ENCODE results near the gene CCDC82.
"Not testable (repeated sequence)": the region's sequence is repeated elsewhere in the genome, so short reads cannot be mapped to it uniquely, and the experiment has no call there.

CCDC82 gene

DNA sequence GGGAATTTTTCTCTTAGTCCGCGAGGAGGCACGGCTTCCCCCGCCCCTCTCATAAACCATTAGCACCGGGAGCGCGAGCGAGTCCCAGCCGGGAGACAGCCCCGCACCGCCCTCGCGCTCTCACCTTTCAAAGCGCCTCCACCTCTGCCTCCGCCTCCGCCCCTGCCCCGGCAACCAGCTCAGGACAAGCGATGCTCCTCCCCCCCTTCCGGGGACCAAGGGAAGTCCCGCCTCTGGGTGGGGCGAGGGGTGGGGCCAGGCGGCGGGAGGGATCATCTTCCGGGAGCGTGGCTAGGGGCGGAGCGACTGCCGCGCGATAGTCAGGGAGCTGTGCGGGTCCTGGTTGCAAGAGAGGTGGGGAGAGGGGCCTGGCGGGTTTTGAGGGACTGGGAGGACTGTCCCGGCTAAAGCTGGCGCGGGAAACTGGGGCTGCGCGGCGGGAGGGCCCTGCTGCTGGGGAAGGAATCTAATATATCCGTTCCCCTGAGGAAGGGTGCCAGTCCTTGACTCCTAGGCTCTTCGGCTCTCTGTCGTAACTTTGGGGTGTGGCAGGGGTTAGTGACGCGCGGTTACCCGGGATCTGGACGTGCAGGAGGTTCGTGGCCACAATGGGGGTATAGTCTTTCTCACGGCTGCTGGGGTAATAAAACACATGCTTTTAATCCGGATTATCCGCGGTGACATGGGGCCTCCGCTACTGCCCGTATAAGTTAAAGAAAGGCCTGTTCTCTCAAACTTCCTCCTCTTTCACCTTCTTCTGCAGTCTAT lies at the start of gene CCDC82, which contains the start of gene JRKL:
Gene CCDC82 (minus strand): TSS at position 193 of the 768 bp plus-strand sequence. CDS start 5,165 bp downstream, outside the sequence.
Gene JRKL (plus strand): TSS at position 294 of the 768 bp plus-strand sequence. CDS start 637 bp downstream, outside the sequence.
- in situ Hi-C loops (cut with HindIII; ENCODE audit: low sequenced_read_pairs): loop anchor here (25.0 kb wide), 1 partner anchor 553 kb away; no protein-coding TSS in a partner anchor

- in situ Hi-C loops (cut with HindIII; ENCODE audit: low sequenced_read_pairs): loop anchor here (25.0 kb wide), 1 partner anchor 1270 kb away; no protein-coding TSS in a partner anchor
Measured at GRCh38 chr11:96432654-96433053, 42.9 kb upstream of the CCDC82 start.

- in situ Hi-C loops (cut with HindIII; ENCODE audit: low sequenced_read_pairs): loop anchor here (25.0 kb wide), 1 partner anchor 1268 kb away; no protein-coding TSS in a partner anchor
Measured at GRCh38 chr11:96430668-96431067, 41.0 kb upstream of the CCDC82 start.

DNA sequence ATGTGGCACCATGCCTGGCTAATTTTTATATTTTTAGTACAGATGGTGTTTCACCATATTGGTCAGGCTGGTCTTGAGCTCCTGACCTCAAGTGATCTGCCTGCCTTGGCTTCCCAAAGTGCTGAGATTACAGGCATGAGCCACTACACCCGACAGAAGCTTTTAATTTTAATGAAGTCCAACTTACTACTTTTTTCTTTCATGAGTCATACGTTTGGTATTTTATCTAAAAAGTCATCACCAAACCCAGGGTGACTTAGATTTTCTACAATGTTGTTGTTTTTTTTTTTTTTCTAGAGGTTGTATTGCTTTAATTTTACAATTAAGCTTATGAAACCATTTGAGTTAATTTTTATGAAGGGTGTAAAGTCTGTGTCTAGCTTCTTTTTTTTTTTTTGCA lies 35.0 kb upstream of the CCDC82 start:
- in situ Hi-C loops (cut with HindIII; ENCODE audit: low sequenced_read_pairs): loop anchor here (25.0 kb wide), 1 partner anchor 1262 kb away; no protein-coding TSS in a partner anchor

GRCh38 chr11:96413408-96413807 lies 23.7 kb upstream of the CCDC82 start:
- in situ Hi-C loops (cut with HindIII; ENCODE audit: low sequenced_read_pairs): no loop called here

GRCh38 chr11:96412761-96413381 lies 23.2 kb upstream of the CCDC82 start:
- in situ Hi-C loops (cut with HindIII; ENCODE audit: low sequenced_read_pairs): no loop called here

DNA sequence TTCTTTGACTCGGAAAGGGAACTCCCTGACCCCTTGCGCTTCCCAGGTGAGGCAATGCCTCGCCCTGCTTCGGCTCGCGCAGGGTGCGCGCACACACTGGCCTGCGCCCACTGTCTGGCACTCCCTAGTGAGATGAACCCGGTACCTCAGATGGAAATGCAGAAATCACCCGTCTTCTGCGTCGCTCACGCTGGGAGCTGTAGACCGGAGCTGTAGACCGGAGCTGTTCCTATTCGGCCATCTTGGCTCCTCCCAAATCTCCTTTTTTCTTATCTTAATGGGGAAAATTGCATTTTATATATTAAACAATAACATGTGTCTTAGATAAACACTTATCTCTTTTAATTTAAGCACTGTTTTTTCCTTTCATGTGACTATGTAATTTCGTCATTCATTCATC lies 21.7 kb upstream of the CCDC82 start:
- in situ Hi-C loops (cut with HindIII; ENCODE audit: low sequenced_read_pairs): not testable (repeated sequence)

- in situ Hi-C loops (cut with HindIII; ENCODE audit: low sequenced_read_pairs): no loop called here
Measured at GRCh38 chr11:96400697-96401096, 11.0 kb upstream of the CCDC82 start.

- in situ Hi-C loops (cut with HindIII; ENCODE audit: low sequenced_read_pairs): loop anchor here (25.0 kb wide), 1 partner anchor 561 kb away; no protein-coding TSS in a partner anchor
Measured at GRCh38 chr11:96397863-96398262, 8.2 kb upstream of the CCDC82 start.

- in situ Hi-C loops (cut with HindIII; ENCODE audit: low sequenced_read_pairs): loop anchor here (25.0 kb wide), 1 partner anchor 559 kb away; no protein-coding TSS in a partner anchor
Measured at GRCh38 chr11:96396637-96397036, 6.9 kb upstream of the CCDC82 start.

GRCh38 chr11:96394773-96395172 lies 5.1 kb upstream of the CCDC82 start:
- in situ Hi-C loops (cut with HindIII; ENCODE audit: low sequenced_read_pairs): loop anchor here (25.0 kb wide), 1 partner anchor 557 kb away; no protein-coding TSS in a partner anchor

DNA sequence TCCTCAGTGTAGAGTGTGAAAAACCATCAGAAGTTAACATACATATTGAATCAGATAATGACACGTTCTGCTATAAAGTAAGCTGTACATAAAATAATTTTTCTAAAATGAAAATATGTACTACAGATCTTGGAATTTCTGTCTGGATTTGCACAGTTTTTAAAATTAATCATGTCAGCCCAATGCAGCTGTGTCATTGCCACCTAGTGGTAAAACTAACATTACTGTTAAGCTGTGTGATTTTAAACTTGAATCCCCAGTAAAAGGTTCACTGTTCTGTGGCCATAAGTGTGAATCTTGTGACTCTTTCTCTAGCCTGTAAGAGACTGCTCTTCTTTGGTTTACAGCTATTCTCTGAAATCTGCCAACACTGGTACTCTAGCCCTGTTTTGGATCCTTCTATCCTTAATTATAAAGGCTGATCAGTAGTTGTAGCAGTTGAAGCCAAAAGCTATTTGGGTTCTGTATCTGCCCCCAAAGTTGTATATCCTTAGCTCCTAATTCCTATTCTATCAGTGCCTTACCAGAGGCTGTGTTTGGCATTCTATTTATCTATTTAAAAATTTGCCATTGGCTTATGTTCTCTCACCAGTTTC lies 4.1 kb upstream of the CCDC82 start:
- in situ Hi-C loops (cut with HindIII; ENCODE audit: low sequenced_read_pairs): loop anchor here (25.0 kb wide), 1 partner anchor 557 kb away; no protein-coding TSS in a partner anchor

DNA sequence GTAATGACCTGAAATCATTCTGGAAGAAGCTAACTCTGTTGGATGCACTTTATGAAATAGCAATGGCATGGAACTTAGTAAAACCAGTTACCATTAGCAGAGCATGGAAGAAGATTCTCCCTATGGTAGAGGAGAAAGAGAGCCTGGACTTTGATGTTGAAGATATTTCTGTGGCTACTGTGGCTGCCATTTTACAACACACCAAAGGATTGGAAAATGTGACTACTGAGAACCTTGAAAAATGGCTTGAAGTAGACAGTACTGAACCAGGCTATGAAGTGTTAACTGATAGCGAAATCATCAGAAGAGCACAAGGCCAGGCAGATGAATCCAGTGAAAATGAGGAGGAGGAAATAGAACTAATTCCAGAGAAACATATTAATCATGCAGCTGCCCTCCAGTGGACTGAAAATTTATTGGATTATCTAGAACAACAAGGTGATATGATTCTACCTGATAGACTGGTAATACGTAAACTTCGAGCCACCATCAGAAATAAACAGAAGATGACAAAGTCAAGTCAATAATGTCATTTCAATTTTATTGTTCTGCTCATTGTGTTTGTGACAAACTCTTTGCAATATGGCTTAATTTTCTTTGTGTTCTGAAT lies 2.1 kb upstream of the CCDC82 start:
- in situ Hi-C loops (cut with HindIII; ENCODE audit: low sequenced_read_pairs): loop anchor here (25.0 kb wide), 1 partner anchor 555 kb away; no protein-coding TSS in a partner anchor

DNA sequence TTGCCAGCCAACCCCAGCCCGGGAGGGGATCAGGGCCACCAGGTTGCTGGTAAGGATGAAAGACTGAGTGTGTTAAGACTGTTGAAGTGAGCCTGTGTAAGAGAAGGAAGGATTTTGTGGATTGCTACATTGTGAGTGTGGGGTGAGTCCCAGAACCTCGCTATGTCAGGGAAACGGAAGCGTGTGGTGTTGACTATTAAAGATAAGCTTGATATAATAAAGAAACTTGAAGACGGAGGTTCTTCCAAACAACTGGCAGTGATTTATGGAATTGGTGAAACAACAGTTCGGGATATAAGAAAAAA lies 728 bp upstream of the CCDC82 start:
- in situ Hi-C loops (cut with HindIII; ENCODE audit: low sequenced_read_pairs): loop anchor here (25.0 kb wide), 1 partner anchor 553 kb away; no protein-coding TSS in a partner anchor

DNA sequence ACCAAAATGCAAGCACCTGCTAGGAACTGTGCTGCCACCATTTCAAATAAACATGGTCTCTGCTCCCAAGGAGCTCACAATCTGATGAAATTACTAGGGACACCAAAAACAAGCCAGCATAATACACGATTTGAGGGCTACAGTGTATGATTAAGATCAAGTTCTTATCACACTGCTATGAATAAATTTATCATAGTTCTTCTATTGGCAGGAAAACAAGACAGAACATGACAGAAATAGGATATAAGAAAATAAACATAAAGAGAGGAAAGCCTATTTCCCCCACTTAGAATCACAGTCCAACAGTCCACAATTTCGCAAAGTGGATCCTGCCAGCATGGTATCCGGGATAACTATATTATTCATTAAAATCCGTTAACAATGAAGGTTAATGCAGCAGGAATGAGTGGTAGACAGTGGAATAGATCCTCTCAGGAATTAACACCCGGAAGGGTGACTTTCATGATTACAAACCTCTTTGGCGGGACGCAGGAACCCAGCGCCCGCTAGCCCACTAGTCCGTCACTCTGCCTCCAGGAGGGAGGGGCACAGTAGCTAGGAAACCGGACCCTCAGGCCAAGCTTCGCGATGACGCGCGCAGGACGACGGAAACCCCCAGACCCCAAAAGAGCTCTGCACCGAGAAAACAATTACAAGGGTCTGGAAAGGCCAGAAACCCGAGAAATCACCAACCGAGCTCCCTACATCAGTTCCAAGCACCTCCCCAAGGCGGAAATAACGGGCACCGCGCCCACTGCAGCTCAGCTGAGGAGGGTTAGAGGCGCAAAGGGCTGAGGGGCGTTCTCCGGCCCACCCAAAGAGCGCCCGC lies 607 bp downstream of the CCDC82 start:
- in situ Hi-C loops (cut with HindIII; ENCODE audit: low sequenced_read_pairs): loop anchor here (25.0 kb wide), 1 partner anchor 552 kb away; no protein-coding TSS in a partner anchor

DNA sequence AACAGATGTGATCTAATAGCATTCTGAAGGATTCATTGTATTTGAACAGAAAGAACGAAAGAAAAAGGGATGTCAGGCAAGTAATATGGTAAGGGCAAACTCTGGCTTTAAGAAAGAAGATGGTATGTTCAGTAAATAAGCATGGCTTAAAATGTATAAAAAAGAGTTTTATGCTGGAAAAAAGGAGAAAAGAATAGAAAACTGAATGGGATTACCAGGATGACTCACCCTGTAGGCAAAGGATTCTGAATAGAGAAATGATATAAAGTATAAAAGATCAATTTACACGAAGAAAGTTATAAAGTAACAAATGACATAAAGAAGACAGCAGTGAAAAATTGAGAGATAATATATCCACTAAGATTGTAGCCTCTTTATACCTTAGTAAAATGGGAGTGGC lies 4.5 kb downstream of the CCDC82 start:
- in situ Hi-C loops (cut with HindIII; ENCODE audit: low sequenced_read_pairs): loop anchor here (25.0 kb wide), 1 partner anchor 548 kb away; no protein-coding TSS in a partner anchor

DNA sequence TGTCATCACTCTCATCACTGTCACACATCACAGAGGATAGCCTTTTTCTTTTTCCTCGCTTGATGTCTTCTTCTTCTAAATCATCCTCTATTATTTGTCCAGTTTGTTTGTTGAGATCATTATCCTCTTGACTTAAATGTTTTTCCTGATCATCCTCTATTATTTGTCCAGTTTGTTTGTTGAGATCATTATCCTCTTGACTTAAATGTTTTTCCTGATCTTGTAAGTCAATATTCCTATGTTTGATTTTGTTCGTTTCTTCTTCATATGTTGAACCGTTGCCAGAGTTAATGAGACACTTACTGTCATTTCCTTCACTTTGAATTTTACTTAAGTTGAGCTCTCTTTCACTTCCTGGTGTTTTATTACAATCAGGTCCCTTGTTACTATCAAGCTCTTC lies 5.6 kb downstream of the CCDC82 start:
- in situ Hi-C loops (cut with HindIII; ENCODE audit: low sequenced_read_pairs): loop anchor here (25.0 kb wide), 1 partner anchor 547 kb away; no protein-coding TSS in a partner anchor

DNA sequence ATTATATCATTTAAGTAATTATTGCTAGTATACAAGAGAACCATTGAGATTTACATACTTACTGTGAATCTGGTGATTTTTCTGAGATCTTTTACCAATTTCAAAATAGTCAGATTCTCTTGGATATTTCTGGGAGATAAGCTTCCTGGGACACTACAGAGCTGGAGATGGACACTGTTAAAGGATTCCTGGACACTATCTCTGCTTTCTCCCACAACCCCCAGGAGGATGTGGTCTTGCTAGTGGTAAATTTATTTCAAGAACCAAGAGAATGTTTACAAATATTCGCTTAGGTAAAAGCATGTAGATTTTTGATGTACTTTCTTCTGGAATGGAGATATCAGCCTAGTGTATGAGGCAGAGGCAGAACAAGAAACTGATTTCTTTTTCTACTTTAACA lies 12.9 kb downstream of the CCDC82 start:
- in situ Hi-C loops (cut with HindIII; ENCODE audit: low sequenced_read_pairs): loop anchor here (25.0 kb wide), 1 partner anchor 539 kb away; no protein-coding TSS in a partner anchor

- in situ Hi-C loops (cut with HindIII; ENCODE audit: low sequenced_read_pairs): no loop called here
Measured at GRCh38 chr11:96373826-96374225, 15.9 kb downstream of the CCDC82 start.

DNA sequence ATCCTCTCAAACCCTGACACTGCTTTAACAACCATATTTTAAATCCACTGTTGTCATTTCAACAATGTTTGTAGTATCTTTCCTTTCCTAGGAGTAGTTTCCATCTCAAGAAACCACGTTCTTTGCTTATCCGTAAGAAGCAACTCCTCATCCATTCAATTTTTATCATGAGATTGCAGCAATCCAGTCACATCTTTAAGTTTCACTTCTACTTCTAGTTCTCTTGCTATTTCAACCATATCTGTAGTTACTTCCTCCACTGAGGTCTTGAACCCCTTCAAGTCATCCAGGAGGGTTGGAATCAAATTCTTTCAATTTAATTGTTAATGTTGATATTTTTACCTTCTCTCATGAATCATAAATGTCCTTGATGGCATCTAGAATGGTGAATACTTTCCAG lies 22.4 kb downstream of the CCDC82 start:
- in situ Hi-C loops (cut with HindIII; ENCODE audit: low sequenced_read_pairs): loop anchor here (10.0 kb wide), 1 partner anchor 443 kb away; the partner anchor contains the start of gene MTMR2

All from DLD1 (cell line).